WTC11 (cell line): ENCODE results near the gene CAMTA1.

Experiments
- ESRRA ChIP-seq: sonication (generic); formaldehyde crosslinking; IDR thresholded peaks from 2 replicates; pipeline ENCODE4 v1.8.1; 2022; ENCODE audit warnings: mild to moderate bottlenecking, missing genetic modification reagents, borderline replicate concordance
- ZNF281 ChIP-seq: sonication (generic); formaldehyde crosslinking; IDR thresholded peaks from 2 replicates; pipeline ENCODE4 v1.8.0; 2023; ENCODE audit warnings: mild to moderate bottlenecking, missing genetic modification reagents
- TF ChIP-seq, protein P1 (sequence below): sonication (generic); formaldehyde crosslinking; IDR thresholded peaks from 2 replicates; pipeline ENCODE4 v1.8.1; 2023; ENCODE audit warnings: mild to moderate bottlenecking, missing genetic modification reagents, borderline replicate concordance
- TF ChIP-seq, protein P2 (sequence below): fragments of 200-600 bp; IDR thresholded peaks from 2 replicates; pipeline ENCODE4 v1.8.0; 2022; ENCODE audit warnings: antibody characterized with exemption
- TF ChIP-seq, protein P3 (sequence below): sonication (generic); formaldehyde crosslinking; conservative IDR thresholded peaks from 2 replicates; pipeline ENCODE4 v1.8.1; 2023; ENCODE audit warnings: mild to moderate bottlenecking, low read depth, missing genetic modification reagents, moderate library complexity

GRCh38 chr1:7528386-7529198 is 743.3 kb downstream of the CAMTA1 start:
- TF ChIP-seq ZNF281 (no peak), ESRRA (CRISPR knock-in tag) (no peak)
- TF ChIP-seq, protein P1, sequence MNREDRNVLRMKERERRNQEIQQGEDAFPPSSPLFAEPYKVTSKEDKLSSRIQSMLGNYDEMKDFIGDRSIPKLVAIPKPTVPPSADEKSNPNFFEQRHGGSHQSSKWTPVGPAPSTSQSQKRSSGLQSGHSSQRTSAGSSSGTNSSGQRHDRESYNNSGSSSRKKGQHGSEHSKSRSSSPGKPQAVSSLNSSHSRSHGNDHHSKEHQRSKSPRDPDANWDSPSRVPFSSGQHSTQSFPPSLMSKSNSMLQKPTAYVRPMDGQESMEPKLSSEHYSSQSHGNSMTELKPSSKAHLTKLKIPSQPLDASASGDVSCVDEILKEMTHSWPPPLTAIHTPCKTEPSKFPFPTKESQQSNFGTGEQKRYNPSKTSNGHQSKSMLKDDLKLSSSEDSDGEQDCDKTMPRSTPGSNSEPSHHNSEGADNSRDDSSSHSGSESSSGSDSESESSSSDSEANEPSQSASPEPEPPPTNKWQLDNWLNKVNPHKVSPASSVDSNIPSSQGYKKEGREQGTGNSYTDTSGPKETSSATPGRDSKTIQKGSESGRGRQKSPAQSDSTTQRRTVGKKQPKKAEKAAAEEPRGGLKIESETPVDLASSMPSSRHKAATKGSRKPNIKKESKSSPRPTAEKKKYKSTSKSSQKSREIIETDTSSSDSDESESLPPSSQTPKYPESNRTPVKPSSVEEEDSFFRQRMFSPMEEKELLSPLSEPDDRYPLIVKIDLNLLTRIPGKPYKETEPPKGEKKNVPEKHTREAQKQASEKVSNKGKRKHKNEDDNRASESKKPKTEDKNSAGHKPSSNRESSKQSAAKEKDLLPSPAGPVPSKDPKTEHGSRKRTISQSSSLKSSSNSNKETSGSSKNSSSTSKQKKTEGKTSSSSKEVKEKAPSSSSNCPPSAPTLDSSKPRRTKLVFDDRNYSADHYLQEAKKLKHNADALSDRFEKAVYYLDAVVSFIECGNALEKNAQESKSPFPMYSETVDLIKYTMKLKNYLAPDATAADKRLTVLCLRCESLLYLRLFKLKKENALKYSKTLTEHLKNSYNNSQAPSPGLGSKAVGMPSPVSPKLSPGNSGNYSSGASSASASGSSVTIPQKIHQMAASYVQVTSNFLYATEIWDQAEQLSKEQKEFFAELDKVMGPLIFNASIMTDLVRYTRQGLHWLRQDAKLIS (CRISPR knock-in tag) = no peak
- TF ChIP-seq, protein P2, sequence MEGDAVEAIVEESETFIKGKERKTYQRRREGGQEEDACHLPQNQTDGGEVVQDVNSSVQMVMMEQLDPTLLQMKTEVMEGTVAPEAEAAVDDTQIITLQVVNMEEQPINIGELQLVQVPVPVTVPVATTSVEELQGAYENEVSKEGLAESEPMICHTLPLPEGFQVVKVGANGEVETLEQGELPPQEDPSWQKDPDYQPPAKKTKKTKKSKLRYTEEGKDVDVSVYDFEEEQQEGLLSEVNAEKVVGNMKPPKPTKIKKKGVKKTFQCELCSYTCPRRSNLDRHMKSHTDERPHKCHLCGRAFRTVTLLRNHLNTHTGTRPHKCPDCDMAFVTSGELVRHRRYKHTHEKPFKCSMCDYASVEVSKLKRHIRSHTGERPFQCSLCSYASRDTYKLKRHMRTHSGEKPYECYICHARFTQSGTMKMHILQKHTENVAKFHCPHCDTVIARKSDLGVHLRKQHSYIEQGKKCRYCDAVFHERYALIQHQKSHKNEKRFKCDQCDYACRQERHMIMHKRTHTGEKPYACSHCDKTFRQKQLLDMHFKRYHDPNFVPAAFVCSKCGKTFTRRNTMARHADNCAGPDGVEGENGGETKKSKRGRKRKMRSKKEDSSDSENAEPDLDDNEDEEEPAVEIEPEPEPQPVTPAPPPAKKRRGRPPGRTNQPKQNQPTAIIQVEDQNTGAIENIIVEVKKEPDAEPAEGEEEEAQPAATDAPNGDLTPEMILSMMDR = no peak
- TF ChIP-seq, protein P3, sequence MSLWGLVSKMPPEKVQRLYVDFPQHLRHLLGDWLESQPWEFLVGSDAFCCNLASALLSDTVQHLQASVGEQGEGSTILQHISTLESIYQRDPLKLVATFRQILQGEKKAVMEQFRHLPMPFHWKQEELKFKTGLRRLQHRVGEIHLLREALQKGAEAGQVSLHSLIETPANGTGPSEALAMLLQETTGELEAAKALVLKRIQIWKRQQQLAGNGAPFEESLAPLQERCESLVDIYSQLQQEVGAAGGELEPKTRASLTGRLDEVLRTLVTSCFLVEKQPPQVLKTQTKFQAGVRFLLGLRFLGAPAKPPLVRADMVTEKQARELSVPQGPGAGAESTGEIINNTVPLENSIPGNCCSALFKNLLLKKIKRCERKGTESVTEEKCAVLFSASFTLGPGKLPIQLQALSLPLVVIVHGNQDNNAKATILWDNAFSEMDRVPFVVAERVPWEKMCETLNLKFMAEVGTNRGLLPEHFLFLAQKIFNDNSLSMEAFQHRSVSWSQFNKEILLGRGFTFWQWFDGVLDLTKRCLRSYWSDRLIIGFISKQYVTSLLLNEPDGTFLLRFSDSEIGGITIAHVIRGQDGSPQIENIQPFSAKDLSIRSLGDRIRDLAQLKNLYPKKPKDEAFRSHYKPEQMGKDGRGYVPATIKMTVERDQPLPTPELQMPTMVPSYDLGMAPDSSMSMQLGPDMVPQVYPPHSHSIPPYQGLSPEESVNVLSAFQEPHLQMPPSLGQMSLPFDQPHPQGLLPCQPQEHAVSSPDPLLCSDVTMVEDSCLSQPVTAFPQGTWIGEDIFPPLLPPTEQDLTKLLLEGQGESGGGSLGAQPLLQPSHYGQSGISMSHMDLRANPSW (CRISPR knock-in tag) = no peak
